Measurements from ENCODE around the gene ODC1.

DNA sequence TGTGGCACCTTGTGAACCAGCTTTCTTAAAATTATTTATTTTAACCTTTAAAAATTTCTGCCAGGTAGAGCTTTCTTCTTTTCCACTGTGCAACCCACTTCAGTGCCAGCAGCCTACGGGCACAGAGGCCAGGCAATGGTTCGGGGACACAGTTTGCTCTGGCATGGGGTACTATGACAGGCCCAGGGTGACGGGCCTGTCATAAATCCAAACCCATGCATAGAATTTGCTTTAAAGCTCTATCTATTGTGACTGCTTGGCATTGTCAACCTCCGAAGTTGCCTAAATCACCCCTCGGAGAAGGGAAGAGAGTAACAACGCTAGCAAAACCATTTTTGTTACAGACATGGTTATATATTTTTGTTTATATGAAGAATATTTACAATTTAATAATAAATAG is 1.5 kb downstream of the ODC1 start:
- TF ChIP-seq POLR2A (IDR thresholded peaks at IDR 0.05) = no peak
- TF ChIP-seq, protein P1, sequence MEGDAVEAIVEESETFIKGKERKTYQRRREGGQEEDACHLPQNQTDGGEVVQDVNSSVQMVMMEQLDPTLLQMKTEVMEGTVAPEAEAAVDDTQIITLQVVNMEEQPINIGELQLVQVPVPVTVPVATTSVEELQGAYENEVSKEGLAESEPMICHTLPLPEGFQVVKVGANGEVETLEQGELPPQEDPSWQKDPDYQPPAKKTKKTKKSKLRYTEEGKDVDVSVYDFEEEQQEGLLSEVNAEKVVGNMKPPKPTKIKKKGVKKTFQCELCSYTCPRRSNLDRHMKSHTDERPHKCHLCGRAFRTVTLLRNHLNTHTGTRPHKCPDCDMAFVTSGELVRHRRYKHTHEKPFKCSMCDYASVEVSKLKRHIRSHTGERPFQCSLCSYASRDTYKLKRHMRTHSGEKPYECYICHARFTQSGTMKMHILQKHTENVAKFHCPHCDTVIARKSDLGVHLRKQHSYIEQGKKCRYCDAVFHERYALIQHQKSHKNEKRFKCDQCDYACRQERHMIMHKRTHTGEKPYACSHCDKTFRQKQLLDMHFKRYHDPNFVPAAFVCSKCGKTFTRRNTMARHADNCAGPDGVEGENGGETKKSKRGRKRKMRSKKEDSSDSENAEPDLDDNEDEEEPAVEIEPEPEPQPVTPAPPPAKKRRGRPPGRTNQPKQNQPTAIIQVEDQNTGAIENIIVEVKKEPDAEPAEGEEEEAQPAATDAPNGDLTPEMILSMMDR (IDR thresholded peaks at IDR 0.05) = no peak
- TF ChIP-seq EP300 (IDR thresholded peaks at IDR 0.05) = no peak

Measured in tibial nerve (tissue), 4 donors.